Vagina (tissue), 2 donors: Measurements from ENCODE around the gene RALGAPB. TPM values are rescaled to one million over a fixed set of nuclear protein-coding genes. Genes with fewer than 3 reads are reported as not detected.

Source experiments
- DNase-seq, 2 donors: peaks; one replicate each; pipeline ENCODE4 v3.0.0-alpha.2; 2017; ENCODE audit errors: extremely low spot score in 2 of 2
- H3K27ac ChIP-seq: fragments of 200-600 bp; sonication (generic); one replicate; pipeline ENCODE4 v1.5.1; 2019
- H3K27me3 ChIP-seq: fragments of 200-600 bp; sonication (generic); one replicate; pipeline ENCODE4 v1.5.1; 2019
- H3K36me3 ChIP-seq, 2 donors: fragments of 200-600 bp; sonication (generic); one replicate each; pipeline ENCODE4 v1.5.1; 2017 to 2019
- H3K4me1 ChIP-seq: fragments of 200-600 bp; sonication (generic); one replicate; pipeline ENCODE4 v1.5.1; 2019
- H3K4me3 ChIP-seq, 2 donors: fragments of 200-600 bp; sonication (generic); 1 replicate in 1 of 2; 2 replicates in 1 of 2; pipeline ENCODE4 v1.5.1; 2016 to 2019
- H3K9me3 ChIP-seq: fragments of 200-600 bp; sonication (generic); one replicate; pipeline ENCODE4 v1.5.1; 2019
- POLR2A ChIP-seq, 2 donors: fragments of 450-650 bp; IDR thresholded peaks; one replicate each; pipeline ENCODE4 v1.6.1; 2017; ENCODE audit warnings: antibody characterized with exemption in 2 of 2, mild to moderate bottlenecking in 2 of 2, moderate library complexity in 2 of 2
- POLR2AphosphoS5 ChIP-seq, 2 donors: sonication (generic); formaldehyde crosslinking; IDR thresholded peaks; one replicate each; pipeline ENCODE4 v1.9.0; 2017; ENCODE audit warnings: antibody characterized with exemption in 2 of 2, mild to moderate bottlenecking in 2 of 2, low read depth in 1 of 2; ENCODE audit not compliant: insufficient read depth in 1 of 2
- intact Hi-C: fragments of 100-400 bp; cut with DNase I; formaldehyde crosslinking; loops from one replicate; pipeline ENCODE4 v1.15.1; 2023
- total RNA-seq: library from RNA; depleted of rRNA; stranded (reverse); fragments of >200 nt; gene quantifications from one replicate; pipeline ENCODE4 v1.2.3, GENCODE V29; 2016
- TF ChIP-seq, protein P1 (sequence below), 3 experiments: fragments of 450-650 bp in 2 of 3; fragments of 200-600 bp in 1 of 3; sonication (generic) in 1 of 3; IDR thresholded peaks; one replicate each; pipeline ENCODE4 v1.5.1; 2017 to 2019; ENCODE audit warnings: antibody characterized with exemption in 3 of 3, mild to moderate bottlenecking in 2 of 3, moderate library complexity in 2 of 3

Gene RALGAPB
- total RNA-seq, 1 donor from 2014 or later, result 45.2 TPM

DNA sequence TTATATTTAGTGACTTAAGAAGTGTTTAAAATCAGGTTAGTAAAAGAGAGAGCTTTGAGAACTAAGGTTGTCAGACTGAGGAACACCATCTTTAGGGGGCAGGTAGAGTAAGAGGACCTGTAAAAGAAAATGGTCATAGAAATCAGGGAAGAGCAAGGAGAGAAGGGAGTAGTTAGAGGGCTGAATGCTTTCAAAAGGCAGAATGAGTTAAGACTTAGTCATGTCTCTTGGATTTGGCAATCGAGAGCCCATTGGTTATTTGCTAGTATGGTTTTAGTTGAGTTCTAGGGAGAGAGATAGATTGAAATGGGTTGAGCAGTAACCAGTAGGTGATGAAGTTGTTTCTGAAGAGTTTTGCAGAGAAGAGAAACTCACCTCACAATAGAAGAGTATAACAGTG lies 51.1 kb downstream of the RALGAPB start:
- intact Hi-C loops, result no loop called here
- peaks cover 0 to 49% of the 10 kb centered on the region in 2 donors for H3K36me3 ChIP-seq

DNA sequence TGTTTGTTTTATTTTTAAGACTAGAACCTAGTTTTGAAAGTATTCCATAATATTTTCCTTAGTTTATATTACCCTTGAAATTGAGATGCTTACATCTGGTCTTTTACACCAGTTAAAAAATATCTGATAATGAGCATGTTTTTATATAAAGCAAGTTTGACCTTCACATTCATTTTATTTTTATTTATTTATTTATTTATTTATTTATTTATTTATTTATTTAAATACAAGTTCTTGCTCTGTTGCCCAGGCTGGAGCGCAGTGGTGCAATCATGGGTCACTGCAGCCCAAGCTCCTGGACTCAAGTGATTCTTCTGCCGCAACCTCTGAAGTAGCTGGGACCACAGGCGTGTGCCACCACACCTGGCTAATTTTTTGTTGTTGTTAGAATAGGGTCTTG lies 55.5 kb downstream of the RALGAPB start:
- Histone ChIP-seq H3K27ac (no peak overlapping the region), H3K36me3 (peaks cover 0 to 58% of the 10 kb centered on the region in 2 donors), H3K27me3 (no peaks in the 10 kb centered on the region), H3K4me1 (no peaks in the 10 kb centered on the region), H3K9me3 (no peaks in the 10 kb centered on the region), H3K4me3 (no peak overlapping the region)
- TF ChIP-seq, protein P1, sequence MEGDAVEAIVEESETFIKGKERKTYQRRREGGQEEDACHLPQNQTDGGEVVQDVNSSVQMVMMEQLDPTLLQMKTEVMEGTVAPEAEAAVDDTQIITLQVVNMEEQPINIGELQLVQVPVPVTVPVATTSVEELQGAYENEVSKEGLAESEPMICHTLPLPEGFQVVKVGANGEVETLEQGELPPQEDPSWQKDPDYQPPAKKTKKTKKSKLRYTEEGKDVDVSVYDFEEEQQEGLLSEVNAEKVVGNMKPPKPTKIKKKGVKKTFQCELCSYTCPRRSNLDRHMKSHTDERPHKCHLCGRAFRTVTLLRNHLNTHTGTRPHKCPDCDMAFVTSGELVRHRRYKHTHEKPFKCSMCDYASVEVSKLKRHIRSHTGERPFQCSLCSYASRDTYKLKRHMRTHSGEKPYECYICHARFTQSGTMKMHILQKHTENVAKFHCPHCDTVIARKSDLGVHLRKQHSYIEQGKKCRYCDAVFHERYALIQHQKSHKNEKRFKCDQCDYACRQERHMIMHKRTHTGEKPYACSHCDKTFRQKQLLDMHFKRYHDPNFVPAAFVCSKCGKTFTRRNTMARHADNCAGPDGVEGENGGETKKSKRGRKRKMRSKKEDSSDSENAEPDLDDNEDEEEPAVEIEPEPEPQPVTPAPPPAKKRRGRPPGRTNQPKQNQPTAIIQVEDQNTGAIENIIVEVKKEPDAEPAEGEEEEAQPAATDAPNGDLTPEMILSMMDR (IDR thresholded peaks at IDR 0.05), result no peak
- TF ChIP-seq POLR2A (IDR thresholded peaks at IDR 0.05) (no peak), POLR2AphosphoS5 (IDR thresholded peaks at IDR 0.05; ENCODE audit: insufficient read depth in 1 of 2, low read depth in 1 of 2) (no peak)
- DNase-seq, result no peak
- intact Hi-C loops, result loop anchor here (5.0 kb wide), 1 partner anchor 904 kb away; no protein-coding TSS in a partner anchor

More for the DNA sequence above, 51.1 kb downstream of the RALGAPB start:
- H3K27me3 ChIP-seq, result no peaks in the 10 kb centered on the region
- no peak overlapping the region for H3K27ac ChIP-seq
- no peaks in the 10 kb centered on the region for H3K9me3 ChIP-seq
- no peaks in the 10 kb centered on the region for H3K4me1 ChIP-seq
- H3K4me3 ChIP-seq, result no peak overlapping the region
- TF ChIP-seq POLR2A (IDR thresholded peaks at IDR 0.05), result no peak
- TF ChIP-seq, protein P1 (IDR thresholded peaks at IDR 0.05), result no peak
- TF ChIP-seq POLR2AphosphoS5 (IDR thresholded peaks at IDR 0.05; ENCODE audit: insufficient read depth in 1 of 2, low read depth in 1 of 2), result no peak
- no peak for DNase-seq

DNA sequence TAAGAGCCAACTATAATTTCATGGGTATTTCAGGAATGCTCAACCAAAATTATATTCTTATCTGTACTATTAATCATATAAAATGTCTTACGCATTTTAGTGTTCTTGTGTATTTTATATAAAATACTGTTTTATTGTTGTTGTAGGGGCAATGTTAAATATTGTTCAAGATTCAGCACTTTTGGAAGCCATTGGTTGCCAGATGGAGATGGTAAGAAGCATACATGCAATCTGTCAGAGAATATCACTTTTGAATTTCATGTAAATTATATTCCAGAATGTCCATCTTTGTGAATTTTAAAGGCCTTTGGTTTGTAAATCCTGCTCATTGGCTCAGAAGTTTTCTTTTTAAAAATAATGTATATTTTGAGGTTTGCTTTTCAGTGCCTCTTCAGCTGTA lies 58.4 kb downstream of the RALGAPB start:
- intact Hi-C loops, result no loop called here
- no peaks in the 10 kb centered on the region for H3K27me3 ChIP-seq
- TF ChIP-seq POLR2AphosphoS5 (IDR thresholded peaks at IDR 0.05; ENCODE audit: insufficient read depth in 1 of 2, low read depth in 1 of 2), result no peak
- DNase-seq, result no peak
- H3K9me3 ChIP-seq, result no peaks in the 10 kb centered on the region
- H3K36me3 ChIP-seq, result peaks cover 0 to 63% of the 10 kb centered on the region in 2 donors
- no peak overlapping the region for H3K27ac ChIP-seq
- no peaks in the 10 kb centered on the region for H3K4me1 ChIP-seq
- H3K4me3 ChIP-seq, result no peak overlapping the region

DNA sequence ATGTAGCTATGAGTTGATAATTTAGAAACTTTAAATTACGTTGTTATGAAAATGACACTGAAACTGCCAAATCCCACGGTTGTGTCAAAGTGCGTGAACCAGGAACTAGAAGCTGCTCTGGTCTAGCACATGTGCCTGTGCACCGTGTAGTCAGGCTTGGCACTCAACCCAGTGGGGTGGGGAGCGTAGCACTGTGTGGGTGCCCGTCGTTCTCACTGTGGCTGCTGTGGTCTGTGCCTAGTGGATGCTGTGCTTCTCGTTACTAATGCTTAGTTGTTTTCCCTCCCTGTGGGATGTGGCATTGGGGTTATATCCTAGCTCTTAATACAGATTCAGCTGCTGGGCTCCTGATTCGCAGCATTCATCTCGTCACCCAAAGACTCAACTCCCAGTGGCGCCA lies 62.1 kb downstream of the RALGAPB start:
- no peak overlapping the region for H3K27ac ChIP-seq
- H3K27me3 ChIP-seq, result no peaks in the 10 kb centered on the region
- TF ChIP-seq POLR2AphosphoS5 (IDR thresholded peaks at IDR 0.05; ENCODE audit: insufficient read depth in 1 of 2, low read depth in 1 of 2) (no peak), POLR2A (IDR thresholded peaks at IDR 0.05) (no peak)
- TF ChIP-seq, protein P1 (IDR thresholded peaks at IDR 0.05), result no peak
- DNase-seq, result no peak
- H3K9me3 ChIP-seq, result no peaks in the 10 kb centered on the region
- intact Hi-C loops, result no loop called here
- H3K36me3 ChIP-seq, result peaks cover 0 to 74% of the 10 kb centered on the region in 2 donors
- H3K4me1 ChIP-seq, result no peaks in the 10 kb centered on the region
- no peak overlapping the region for H3K4me3 ChIP-seq

DNA sequence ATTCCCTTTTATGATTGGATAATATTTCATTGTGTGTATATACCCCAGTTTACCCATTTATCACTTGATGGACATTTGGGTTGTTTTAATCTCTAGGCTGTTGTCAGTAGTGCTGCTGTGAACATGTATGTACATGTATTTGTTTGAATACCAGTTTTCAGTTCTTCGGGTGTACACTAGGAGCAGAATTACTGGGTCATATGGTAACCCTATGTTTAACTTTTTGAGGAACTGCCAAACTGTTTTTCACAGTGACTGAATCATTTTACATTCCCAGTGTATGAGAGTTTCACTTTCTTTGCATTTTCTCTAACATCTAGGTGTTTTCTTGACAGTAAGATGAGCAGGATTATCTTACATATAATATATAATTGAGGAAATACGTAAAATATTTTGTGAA lies 63.7 kb downstream of the RALGAPB start:
- Histone ChIP-seq H3K4me1 (no peaks in the 10 kb centered on the region), H3K4me3 (no peak overlapping the region), H3K36me3 (peaks cover 0 to 78% of the 10 kb centered on the region in 2 donors), H3K27me3 (no peaks in the 10 kb centered on the region), H3K27ac (no peak overlapping the region), H3K9me3 (no peaks in the 10 kb centered on the region)
- TF ChIP-seq POLR2A (IDR thresholded peaks at IDR 0.05), result no peak
- TF ChIP-seq, protein P1 (IDR thresholded peaks at IDR 0.05), result no peak
- TF ChIP-seq POLR2AphosphoS5 (IDR thresholded peaks at IDR 0.05; ENCODE audit: insufficient read depth in 1 of 2, low read depth in 1 of 2), result no peak
- no peak for DNase-seq
- intact Hi-C loops, result no loop called here
